H1 (cell line): ENCODE results near the gene RNU5D-1. TPM values are rescaled to one million over a fixed set of nuclear protein-coding genes. Genes with fewer than 3 reads are reported as not detected.

ENCODE experiments used
- CTCF ChIA-PET: fragments of 300-600 bp; sonication (Branson Sonifier 250); formaldehyde crosslinking; loops from one replicate; lab custom pipeline; 2021; ENCODE audit not compliant: partially characterized antibody; lab: Charles Lee
- POLR2A ChIA-PET: fragments of 300-600 bp; sonication (Branson Sonifier 250); formaldehyde crosslinking; loops from one replicate; lab custom pipeline; 2021; ENCODE audit warnings: inconsistent platforms; ENCODE audit not compliant: partially characterized antibody; lab: Charles Lee
- DNase-seq, 2 experiments: peaks; one replicate each; pipeline versions ENCODE4 v3.0.0 to v3.0.0-alpha.2; 2010 to 2022; ENCODE audit warnings: low spot score in 2 of 2, low read depth in 1 of 2, mixed read lengths in 1 of 2
- FAIRE-seq: peaks from 2 replicates; lab custom pipeline; 2011; peaks lifted over from hg19 to GRCh38; lab: Jason Lieb, UNC
- H2AFZ ChIP-seq: 2 replicates; pipeline ENCODE4 v1.8.1; 2012; ENCODE audit warnings: low read length, inconsistent platforms
- H2AK5ac ChIP-seq: 2 replicates; pipeline ENCODE4 v1.6.1; 2013; ENCODE audit warnings: low read depth, low read length
- H2BK120ac ChIP-seq: replicated peaks from 2 replicates; pipeline ENCODE3; 2013; ENCODE audit warnings: low read depth, low read length, inconsistent platforms
- H2BK12ac ChIP-seq: 2 replicates; pipeline ENCODE4 v1.6.1; 2013; ENCODE audit warnings: low read depth, low read length
- H2BK15ac ChIP-seq: 2 replicates; pipeline ENCODE4 v1.6.1; 2013; ENCODE audit warnings: low read length
- H2BK20ac ChIP-seq: 2 replicates; pipeline ENCODE4 v1.6.1; 2013; ENCODE audit warnings: low read length
- H2BK5ac ChIP-seq: 2 replicates; pipeline ENCODE4 v1.6.1; 2013; ENCODE audit warnings: low read depth, low read length
- H3K14ac ChIP-seq: 2 replicates; pipeline ENCODE4 v1.6.1; 2013; ENCODE audit warnings: inconsistent platforms; ENCODE audit not compliant: insufficient read length
- H3K18ac ChIP-seq: 2 replicates; pipeline ENCODE4 v1.6.1; 2013; ENCODE audit warnings: low read length; ENCODE audit errors: extremely low read depth
- H3K23ac ChIP-seq: 2 replicates; pipeline ENCODE4 v1.6.1; 2013; ENCODE audit warnings: inconsistent platforms; ENCODE audit not compliant: insufficient read length
- H3K23me2 ChIP-seq: 2 replicates; pipeline ENCODE4 v1.6.1; 2013; ENCODE audit warnings: low read depth, low read length
- H3K27ac ChIP-seq: 2 replicates; pipeline ENCODE4 v1.6.1; 2011; ENCODE audit warnings: low read depth, low read length, inconsistent platforms
- H3K27me3 ChIP-seq, 4 experiments: replicated peaks in 1 of 4; 1 replicate in 1 of 4; 2 replicates in 3 of 4; pipeline versions ENCODE4 v1.6.1 to v1.8.1; 2011 to 2013; ENCODE audit warnings: low read length in 3 of 4, mild to moderate bottlenecking in 3 of 4, inconsistent platforms in 2 of 4, mixed read lengths in 2 of 4, moderate library complexity in 1 of 4; ENCODE audit not compliant: control insufficient read depth in 3 of 4, insufficient read depth in 3 of 4; ENCODE audit errors: extremely low read depth in 1 of 4
- H3K36me3 ChIP-seq, 4 experiments: 2 replicates each; pipeline versions ENCODE4 v1.6.1 to v1.8.1; 2011 to 2013; ENCODE audit warnings: mild to moderate bottlenecking in 4 of 4, low read length in 3 of 4, moderate library complexity in 2 of 4, control low read depth in 1 of 4, inconsistent platforms in 1 of 4; ENCODE audit not compliant: insufficient read depth in 4 of 4, control insufficient read depth in 2 of 4
- H3K4ac ChIP-seq: replicated peaks from 2 replicates; pipeline ENCODE3; 2013; ENCODE audit warnings: low read length, low read depth, mixed read lengths, inconsistent platforms; ENCODE audit not compliant: insufficient read length
- H3K4me1 ChIP-seq, 4 experiments: replicated peaks in 1 of 4; 1 replicate in 1 of 4; 2 replicates in 3 of 4; pipeline versions ENCODE4 v1.6.1 to v1.8.1; 2011 to 2013; ENCODE audit warnings: low read length in 3 of 4, inconsistent platforms in 2 of 4, mixed read lengths in 1 of 4; ENCODE audit not compliant: insufficient read depth in 4 of 4, control insufficient read depth in 3 of 4
- H3K4me2 ChIP-seq, 2 experiments: 2 replicates each; pipeline versions ENCODE4 v1.6.1 to v1.8.1; 2011 to 2013; ENCODE audit warnings: low read depth in 2 of 2, low read length in 2 of 2, control low read depth in 1 of 2, inconsistent platforms in 1 of 2, mild to moderate bottlenecking in 1 of 2; ENCODE audit not compliant: insufficient read depth in 1 of 2
- H3K4me3 ChIP-seq, 4 experiments: fragments of 200-600, 300-600 bp in 1 of 4; sonication (generic), shearing (Covaris generic), sonication (Bioruptor Twin) in 1 of 4; 2 replicates each; pipeline versions ENCODE4 v1.5.1 to v1.8.1; 2011 to 2016; ENCODE audit warnings: low read length in 4 of 4, low read depth in 3 of 4, control low read depth in 2 of 4, inconsistent platforms in 2 of 4, mild to moderate bottlenecking in 2 of 4, mixed read lengths in 1 of 4, moderate library complexity in 1 of 4; ENCODE audit not compliant: insufficient read depth in 2 of 4; ENCODE audit errors: extremely low read depth in 1 of 4
- H3K56ac ChIP-seq: replicated peaks from 2 replicates; pipeline ENCODE3; 2013; ENCODE audit warnings: low read depth, mild to moderate bottlenecking, mixed read lengths, low read length, inconsistent platforms; ENCODE audit not compliant: insufficient read length
- H3K79me1 ChIP-seq: 2 replicates; pipeline ENCODE4 v1.6.1; 2013; ENCODE audit warnings: low read depth, low read length, control low read depth
- H3K79me2 ChIP-seq, 2 experiments: 2 replicates each; pipeline versions ENCODE4 v1.6.1 to v1.8.1; 2012 to 2013; ENCODE audit warnings: low read length in 2 of 2, mild to moderate bottlenecking in 2 of 2, inconsistent platforms in 1 of 2; ENCODE audit not compliant: insufficient read depth in 2 of 2, control insufficient read depth in 1 of 2
- H3K9ac ChIP-seq, 4 experiments: replicated peaks in 1 of 4; 1 replicate in 1 of 4; 2 replicates in 3 of 4; pipeline versions ENCODE4 v1.6.1 to v1.8.1; 2011 to 2013; ENCODE audit warnings: low read depth in 3 of 4, low read length in 3 of 4, control low read depth in 2 of 4, mild to moderate bottlenecking in 2 of 4, moderate library complexity in 2 of 4, inconsistent platforms in 1 of 4; ENCODE audit errors: extremely low read depth in 1 of 4
- H3K9me3 ChIP-seq, 2 experiments: 2 replicates each; pipeline versions ENCODE4 v1.6.1 to v1.8.1; 2012 to 2013; ENCODE audit warnings: mild to moderate bottlenecking in 2 of 2, moderate library complexity in 2 of 2, control low read depth in 1 of 2, inconsistent platforms in 1 of 2, low read depth in 1 of 2, low read length in 1 of 2, mixed read lengths in 1 of 2; ENCODE audit not compliant: insufficient read depth in 2 of 2
- H4K20me1 ChIP-seq, 2 experiments: replicated peaks in 1 of 2; 2 replicates each; pipeline versions ENCODE3 to v1.8.1; 2011 to 2013; ENCODE audit warnings: inconsistent platforms in 2 of 2, low read length in 2 of 2, mild to moderate bottlenecking in 1 of 2; ENCODE audit not compliant: insufficient read depth in 2 of 2, control insufficient read depth in 1 of 2
- H4K5ac ChIP-seq: 2 replicates; pipeline ENCODE4 v1.6.1; 2013; ENCODE audit warnings: low read length, low read depth, mixed read lengths, inconsistent platforms; ENCODE audit not compliant: insufficient read length
- H4K8ac ChIP-seq: 2 replicates; pipeline ENCODE4 v1.8.0; 2013; ENCODE audit warnings: mild to moderate bottlenecking, moderate library complexity, low read length, inconsistent platforms; ENCODE audit not compliant: insufficient read depth; ENCODE audit errors: extremely low read depth
- H4K91ac ChIP-seq: replicated peaks from 2 replicates; pipeline ENCODE3; 2013; ENCODE audit warnings: low read length, mixed read lengths, inconsistent platforms; ENCODE audit not compliant: insufficient read length
- ASH2L ChIP-seq: fragments of 200-600, 300-600 bp; sonication (generic); IDR thresholded peaks from one replicate; pipeline ENCODE4 v1.7.1; 2017; ENCODE audit warnings: low read length
- BRCA1 ChIP-seq: IDR thresholded peaks from 2 replicates; pipeline ENCODE4 v1.6.1; 2012; ENCODE audit warnings: low read depth, low read length, improper control_type of control experiment
- CBX5 ChIP-seq: fragments of 300-800, 300-1000 bp; sonication (generic); IDR thresholded peaks from 2 replicates; pipeline ENCODE4 v1.7.1; 2016; ENCODE audit warnings: antibody characterized with exemption, low read length, low read depth
- CBX8 ChIP-seq: fragments of 300-800, 300-1000 bp; sonication (generic); IDR thresholded peaks from 2 replicates; pipeline ENCODE4 v1.7.1; 2016; ENCODE audit warnings: low read depth, low read length, borderline replicate concordance
- CEBPB ChIP-seq: IDR thresholded peaks from 2 replicates; pipeline ENCODE4 v1.6.1; 2012; ENCODE audit warnings: low read depth, low read length
- CHD1 ChIP-seq: IDR thresholded peaks from 2 replicates; pipeline ENCODE4 v1.6.1; 2012; ENCODE audit warnings: low read depth, low read length, improper control_type of control experiment
- CHD2 ChIP-seq: IDR thresholded peaks from 2 replicates; pipeline ENCODE4 v1.6.1; 2012; ENCODE audit warnings: low read length, improper control_type of control experiment
- EGR1 ChIP-seq: IDR thresholded peaks from 2 replicates; pipeline ENCODE4 v1.6.1; 2011; ENCODE audit warnings: low read depth, low read length, borderline replicate concordance
- GTF2F1 ChIP-seq: IDR thresholded peaks from 2 replicates; pipeline ENCODE4 v1.6.1; 2012; ENCODE audit warnings: low read depth, low read length, improper control_type of control experiment, borderline replicate concordance
- KDM4A ChIP-seq: IDR thresholded peaks from one replicate; pipeline ENCODE4 v1.7.1; 2012; ENCODE audit warnings: low read depth, mild to moderate bottlenecking, moderate library complexity, low read length, inconsistent platforms; ENCODE audit not compliant: severe bottlenecking
- POLR2A ChIP-seq, 2 experiments: IDR thresholded peaks; 1 replicate in 1 of 2; 2 replicates in 1 of 2; pipeline ENCODE4 v1.6.1; 2011; ENCODE audit warnings: low read depth in 2 of 2, low read length in 2 of 2, mild to moderate bottlenecking in 2 of 2; ENCODE audit errors: control extremely low read depth in 1 of 2
- RFX5 ChIP-seq: IDR thresholded peaks from 2 replicates; pipeline ENCODE4 v1.6.1; 2011; ENCODE audit warnings: low read depth, low read length, improper control_type of control experiment, borderline replicate concordance
- RXRA ChIP-seq: IDR thresholded peaks from 2 replicates; pipeline ENCODE4 v1.6.1; 2011; ENCODE audit warnings: low read depth, mild to moderate bottlenecking, low read length, moderate library complexity; ENCODE audit not compliant: insufficient read depth
- SIX5 ChIP-seq: IDR thresholded peaks from 2 replicates; pipeline ENCODE4 v1.6.1; 2011; ENCODE audit warnings: mild to moderate bottlenecking, low read depth, low read length
- SP2 ChIP-seq: IDR thresholded peaks from 2 replicates; pipeline ENCODE4 v1.6.1; 2012; ENCODE audit warnings: mild to moderate bottlenecking, low read length, inconsistent platforms
- WGBS, 2 experiments: shearing (Covaris generic) in 1 of 2; methylation state at CpG; one replicate each; pipeline versions ENCODE4 v1.1.6 to v1.1.7; 2013 to 2015; ENCODE audit warnings: low lambda C conversion rate in 2 of 2, mixed read lengths in 2 of 2, inconsistent platforms in 1 of 2, low coverage in 1 of 2, missing lambda C conversion rate in 1 of 2; ENCODE audit not compliant: insufficient replicate concordance in 2 of 2, insufficient coverage in 1 of 2, insufficient read length in 1 of 2; ENCODE audit errors: extremely low coverage in 1 of 2, missing lambda C conversion rate in 1 of 2; 5-methylcytosine and 5-hydroxymethylcytosine counted together
- polyA plus RNA-seq, 7 experiments: library from polyadenylated mRNA; depleted of rRNA in 3 of 7; stranded (reverse) in 5 of 7; unstranded in 2 of 7; fragments of >200 nt in 5 of 7; fragments of 200-250 nt in 2 of 7; gene quantifications; 1 replicate in 5 of 7; 2 replicates in 1 of 7; 4 replicates in 1 of 7; pipeline versions ENCODE4 v1.2.1 to v1.2.3, GENCODE V29; 2011 to 2013; ENCODE audit warnings: missing spikeins in 2 of 7, mixed read lengths in 2 of 7
- total RNA-seq: library from RNA; stranded (reverse); fragmentation: NEBNext Ultra II Directional; extraction: Animal tissue kit (Norgen Biotek cat#: 25700); gene quantifications from 2 replicates; pipeline ENCODE4 v1.2.1, GENCODE V29; 2021
- TF ChIP-seq, protein P1 (sequence below): IDR thresholded peaks from 2 replicates; pipeline ENCODE4 v1.6.1; 2012; ENCODE audit warnings: inconsistent platforms

The RNU5D-1 gene
- total and polyA plus RNA-seq, 2 of the 8 experiments (the other 6 are each of a cell fraction or from before 2014, with no cell fraction given), result under 0.01 TPM; not detected in 1

DNA sequence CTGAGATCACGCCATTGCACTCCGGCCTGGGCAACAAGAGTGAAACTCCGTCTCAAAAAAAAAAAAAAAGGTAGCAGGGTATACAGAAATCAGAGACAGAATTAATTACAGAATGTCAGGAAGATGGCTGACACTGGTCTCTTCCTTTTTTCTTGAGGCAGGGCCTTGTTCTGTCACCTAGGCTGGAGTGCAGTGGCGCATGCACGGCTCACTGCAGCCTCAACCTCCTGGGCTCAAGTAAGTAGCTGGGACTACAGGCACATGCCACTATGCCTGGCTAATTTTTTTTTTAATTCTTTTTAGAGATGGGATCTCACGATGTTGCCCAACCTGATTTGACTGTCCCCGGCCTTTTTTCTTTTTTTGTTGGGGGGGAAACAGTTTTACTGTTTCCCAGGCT lies 16.4 kb downstream of the RNU5D-1 start:
- H3K23me2 ChIP-seq, result no peaks in the 10 kb centered on the region
- H2BK15ac ChIP-seq, result no peak overlapping the region
- ChIA-PET CTCF (interaction anchor here (0.6 to 10.2 kb wide), 12 partner anchors 9 to 855 kb away, joined by 3 to 107 read pairs (median 4); partner anchors contain the start of gene RNU5D-1), POLR2A (interaction anchor here (0.6 kb wide), 1 partner anchor 94 kb away, joined by 3 read pairs; the partner anchor contains the start of gene BTBD19)
- H3K9ac ChIP-seq, result no peak overlapping the region
- no peak overlapping the region for H2AFZ ChIP-seq
- FAIRE-seq (no peak), DNase-seq (no peak)
- H3K4me2 ChIP-seq, result no peak overlapping the region
- H3K14ac ChIP-seq, result no peak overlapping the region
- H2BK5ac ChIP-seq, result no peak overlapping the region
- no peak overlapping the region for H3K4ac ChIP-seq
- H3K79me2 ChIP-seq, result no peaks in the 10 kb centered on the region
- H3K4me3 ChIP-seq, result no peak overlapping the region
- H3K4me1 ChIP-seq, result no peaks in the 10 kb centered on the region
- no peak overlapping the region for H4K5ac ChIP-seq
- no peaks in the 10 kb centered on the region for H3K79me1 ChIP-seq
- no peak overlapping the region for H4K91ac ChIP-seq
- no peak overlapping the region for H2BK20ac ChIP-seq
- no peak overlapping the region for H2BK120ac ChIP-seq
- no peaks in the 10 kb centered on the region; a peak in 1 of 4 replicates for H3K9me3 ChIP-seq
- no peak overlapping the region for H3K23ac ChIP-seq
- no peak overlapping the region for H2BK12ac ChIP-seq
- H3K27me3 ChIP-seq, result no peaks in the 10 kb centered on the region
- H3K27ac ChIP-seq, result no peak overlapping the region
- 80% methylated on average over 6 of the region's 7 CpGs; no CpG with 5 or more reads in 1 of the 2 experiments for WGBS, 2 experiments
- no peak overlapping the region for H2AK5ac ChIP-seq
- no peak overlapping the region for H4K8ac ChIP-seq
- H3K18ac ChIP-seq, result no peak overlapping the region
- no peak overlapping the region for H3K56ac ChIP-seq
- no peaks in the 10 kb centered on the region for H3K36me3 ChIP-seq
- no peaks in the 10 kb centered on the region for H4K20me1 ChIP-seq
- TF ChIP-seq CBX5, result no peak
- no peak for TF ChIP-seq ASH2L
- TF ChIP-seq, protein P1, sequence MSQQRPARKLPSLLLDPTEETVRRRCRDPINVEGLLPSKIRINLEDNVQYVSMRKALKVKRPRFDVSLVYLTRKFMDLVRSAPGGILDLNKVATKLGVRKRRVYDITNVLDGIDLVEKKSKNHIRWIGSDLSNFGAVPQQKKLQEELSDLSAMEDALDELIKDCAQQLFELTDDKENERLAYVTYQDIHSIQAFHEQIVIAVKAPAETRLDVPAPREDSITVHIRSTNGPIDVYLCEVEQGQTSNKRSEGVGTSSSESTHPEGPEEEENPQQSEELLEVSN, result no peak
- no peak for TF ChIP-seq CEBPB
- TF ChIP-seq CBX8, result no peak
- no peak for TF ChIP-seq RFX5
- TF ChIP-seq CHD1, result no peak
- TF ChIP-seq SP2, result no peak
- TF ChIP-seq GTF2F1, result no peak
- no peak for TF ChIP-seq KDM4A
- no peak for TF ChIP-seq CHD2
- no peak for TF ChIP-seq SIX5
- no peak for TF ChIP-seq BRCA1
- no peak for TF ChIP-seq POLR2A (IDR thresholded peaks at IDR 0.05; ENCODE audit: control extremely low read depth in 1 of 2, low read depth in 2 of 2, low read length in 2 of 2)
- TF ChIP-seq EGR1, result no peak
- TF ChIP-seq RXRA, result no peak
